Peyer's patch (tissue), 4 donors: Measurements from ENCODE around the gene STK16.

Experiments used
- POLR2A ChIP-seq, 2 donors: fragments of 450-650 bp; IDR thresholded peaks; one replicate each; pipeline ENCODE4 v1.5.1; 2017; ENCODE audit warnings: antibody characterized with exemption in 2 of 2, mild to moderate bottlenecking in 2 of 2, moderate library complexity in 2 of 2
- TF ChIP-seq, protein P1 (sequence below), 6 experiments: fragments of 450-650 bp in 4 of 6; fragments of 200-600 bp in 2 of 6; sonication (generic) in 1 of 6; IDR thresholded peaks; one replicate each; pipeline ENCODE4 v1.5.1; 2017 to 2019; ENCODE audit warnings: antibody characterized with exemption in 6 of 6, mild to moderate bottlenecking in 3 of 6, moderate library complexity in 1 of 6

DNA sequence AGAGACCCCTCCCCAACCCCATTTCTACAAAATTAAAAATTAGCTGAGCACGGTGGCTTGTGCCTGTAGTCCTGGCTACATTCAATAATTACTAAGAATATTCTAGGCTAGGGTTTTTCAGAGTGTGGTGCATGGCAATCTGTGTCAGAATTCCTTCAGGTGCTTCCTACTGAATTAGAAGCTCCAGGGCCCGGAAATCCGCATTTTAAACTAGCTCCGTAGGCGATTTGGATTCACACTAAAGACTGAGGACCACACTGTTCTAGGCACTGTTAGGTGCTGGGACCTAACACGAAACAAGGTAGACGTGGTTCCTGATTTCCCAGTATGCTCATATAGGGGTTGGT, 39.3 kb upstream of the STK16 start:
- TF ChIP-seq, protein P1, sequence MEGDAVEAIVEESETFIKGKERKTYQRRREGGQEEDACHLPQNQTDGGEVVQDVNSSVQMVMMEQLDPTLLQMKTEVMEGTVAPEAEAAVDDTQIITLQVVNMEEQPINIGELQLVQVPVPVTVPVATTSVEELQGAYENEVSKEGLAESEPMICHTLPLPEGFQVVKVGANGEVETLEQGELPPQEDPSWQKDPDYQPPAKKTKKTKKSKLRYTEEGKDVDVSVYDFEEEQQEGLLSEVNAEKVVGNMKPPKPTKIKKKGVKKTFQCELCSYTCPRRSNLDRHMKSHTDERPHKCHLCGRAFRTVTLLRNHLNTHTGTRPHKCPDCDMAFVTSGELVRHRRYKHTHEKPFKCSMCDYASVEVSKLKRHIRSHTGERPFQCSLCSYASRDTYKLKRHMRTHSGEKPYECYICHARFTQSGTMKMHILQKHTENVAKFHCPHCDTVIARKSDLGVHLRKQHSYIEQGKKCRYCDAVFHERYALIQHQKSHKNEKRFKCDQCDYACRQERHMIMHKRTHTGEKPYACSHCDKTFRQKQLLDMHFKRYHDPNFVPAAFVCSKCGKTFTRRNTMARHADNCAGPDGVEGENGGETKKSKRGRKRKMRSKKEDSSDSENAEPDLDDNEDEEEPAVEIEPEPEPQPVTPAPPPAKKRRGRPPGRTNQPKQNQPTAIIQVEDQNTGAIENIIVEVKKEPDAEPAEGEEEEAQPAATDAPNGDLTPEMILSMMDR (IDR thresholded peaks at IDR 0.05), result no peak
- TF ChIP-seq POLR2A (IDR thresholded peaks at IDR 0.05), result no peak
